GM19099 (cell line): ENCODE data around the gene UBE2L3.

Source experiments
- POLR2A ChIP-seq: IDR thresholded peaks from 3 replicates; pipeline ENCODE4 v1.6.1; 2011; ENCODE audit warnings: low read depth; ENCODE audit not compliant: insufficient read length; ENCODE audit errors: extremely low read depth

Gene UBE2L3

DNA sequence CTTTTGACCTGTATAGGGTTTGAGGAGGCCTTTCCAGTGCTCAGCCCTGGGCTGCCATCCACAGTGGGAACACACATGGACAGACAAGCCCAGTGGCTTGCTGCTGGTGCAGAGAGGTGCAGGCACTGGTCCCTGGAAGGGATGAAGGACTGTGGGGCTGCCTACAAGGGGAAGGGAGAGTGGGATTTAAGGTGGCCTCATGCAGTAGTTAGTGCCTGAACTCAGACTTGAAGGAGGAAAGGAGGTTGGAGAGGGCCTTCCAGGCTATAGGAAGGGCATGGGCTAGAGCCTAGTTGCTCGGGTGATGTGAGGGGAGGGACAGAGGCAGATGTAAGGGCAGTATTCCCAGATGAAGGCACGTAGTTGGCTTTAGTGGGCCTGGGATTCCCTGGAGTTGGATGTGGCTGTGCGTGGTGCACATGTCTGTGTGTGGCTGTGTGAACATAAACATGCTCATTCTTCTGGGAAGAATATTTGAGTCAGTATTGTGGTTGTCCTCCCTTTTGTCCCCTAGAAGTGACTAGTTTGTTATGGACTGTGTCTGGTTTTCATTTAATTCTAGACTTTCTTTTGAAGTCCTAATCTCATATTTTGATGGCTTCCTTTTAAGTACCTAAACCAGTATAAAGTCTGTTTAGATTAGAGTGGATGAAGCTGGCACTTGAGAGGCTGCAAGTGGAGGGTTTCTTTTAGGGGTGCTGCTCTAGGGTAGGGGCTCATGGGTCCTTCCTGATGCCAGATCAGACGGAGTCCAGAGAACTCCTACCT is 43.9 kb downstream of the UBE2L3 start:
- TF ChIP-seq POLR2A = no peak

DNA sequence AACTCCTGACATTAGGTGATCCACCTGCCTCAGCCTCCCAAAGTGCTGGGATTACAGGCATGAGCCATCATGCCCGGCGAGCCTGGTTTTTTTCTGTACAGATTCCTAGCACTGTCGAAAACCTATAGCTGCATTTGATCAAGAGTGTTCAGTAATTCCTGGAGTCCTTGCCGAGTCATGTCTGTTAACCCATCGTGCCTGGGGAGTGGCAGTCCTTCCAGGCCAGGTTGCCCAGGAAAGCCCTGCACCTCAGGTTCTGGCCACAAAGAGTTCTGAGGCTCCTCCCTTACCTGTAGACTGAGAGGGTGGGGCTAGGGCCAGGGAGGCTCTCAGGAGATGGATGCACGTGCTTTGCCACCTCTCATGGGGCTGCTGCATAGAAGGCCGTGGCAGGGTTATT is 45.3 kb downstream of the UBE2L3 start:
- no peak for TF ChIP-seq POLR2A

DNA sequence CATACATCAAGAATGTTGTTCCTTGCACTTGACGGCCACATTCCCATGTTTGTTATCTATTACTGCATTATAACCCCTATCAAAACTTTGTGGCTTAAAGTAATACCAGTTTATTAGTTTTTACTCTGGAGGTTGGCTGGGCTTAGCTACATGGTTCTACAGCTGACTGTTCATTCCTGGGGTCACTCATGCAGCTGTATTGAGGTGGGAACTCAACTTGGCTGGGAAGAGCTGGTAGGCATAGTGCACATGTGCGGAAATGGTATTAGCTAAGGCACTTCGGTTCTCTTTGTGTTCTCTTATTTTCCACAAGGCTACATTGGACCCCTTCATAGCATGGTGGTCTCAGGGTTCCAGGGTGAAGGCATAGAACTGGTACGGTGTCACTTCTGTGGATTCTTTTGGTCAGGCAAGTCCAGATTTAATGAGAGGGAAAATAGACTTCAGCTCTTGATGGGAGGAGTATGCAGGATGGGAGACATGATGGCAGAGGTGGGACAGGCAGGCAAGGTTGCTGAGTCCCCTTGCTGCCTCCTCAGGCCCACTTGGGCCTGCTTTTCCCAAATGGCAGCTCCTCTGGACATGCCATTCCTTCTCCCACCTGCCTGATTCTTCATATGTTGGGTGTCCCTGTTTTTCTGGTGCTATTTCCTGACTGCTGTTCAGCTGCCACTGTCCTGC is 46.2 kb downstream of the UBE2L3 start:
- TF ChIP-seq POLR2A = no peak

- no peak for TF ChIP-seq POLR2A
These were observed 48.2 kb downstream of the UBE2L3 start for GRCh38 chr22:21615731-21616130.

GRCh38 chr22:21621025-21621424 is 53.5 kb downstream of the UBE2L3 start:
- TF ChIP-seq POLR2A = no peak

- TF ChIP-seq POLR2A = no peak
These were observed 54.8 kb downstream of the UBE2L3 start for GRCh38 chr22:21622011-21622918.

DNA sequence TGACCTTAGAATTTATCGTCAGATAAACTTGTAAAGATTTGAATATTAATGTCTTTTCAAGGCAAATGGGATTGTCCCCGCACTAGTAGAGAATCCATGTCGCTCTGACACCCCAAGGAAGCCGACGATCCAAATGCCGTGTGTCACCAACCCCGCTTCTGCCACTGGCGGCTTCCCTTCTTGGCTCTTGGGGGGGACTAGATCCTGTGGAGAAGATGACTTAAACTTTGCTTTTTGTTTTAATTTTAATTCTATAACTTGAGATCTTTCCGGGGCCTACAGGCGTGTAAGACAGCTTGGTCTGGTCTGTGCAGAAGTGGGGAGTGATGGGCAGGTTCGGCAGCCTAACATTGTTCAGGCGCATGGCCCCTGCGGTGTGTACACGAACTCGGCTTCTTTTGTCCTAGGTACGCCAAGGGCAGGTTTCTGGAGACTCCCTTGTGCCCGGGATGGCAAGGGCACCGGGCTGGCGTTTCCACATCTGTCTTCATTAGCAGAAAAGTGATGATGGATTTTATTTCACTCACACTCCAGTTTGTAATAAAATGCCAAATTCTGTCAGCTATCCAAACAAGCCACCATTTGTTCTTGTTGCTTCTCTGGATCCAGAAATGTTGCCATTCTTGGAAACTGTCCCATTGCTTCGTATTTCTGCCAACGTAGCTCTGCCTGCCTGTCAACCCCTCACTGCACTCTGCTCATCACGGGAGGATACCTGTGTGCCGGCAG is 55.6 kb downstream of the UBE2L3 start:
- TF ChIP-seq POLR2A = no peak

GRCh38 chr22:21623648-21623970 is 56.1 kb downstream of the UBE2L3 start:
- no peak for TF ChIP-seq POLR2A

GRCh38 chr22:21624120-21624879 is 56.8 kb downstream of the UBE2L3 start:
- TF ChIP-seq POLR2A = no peak

GRCh38 chr22:21624880-21625791 is 57.6 kb downstream of the UBE2L3 start:
- TF ChIP-seq POLR2A = no peak

DNA sequence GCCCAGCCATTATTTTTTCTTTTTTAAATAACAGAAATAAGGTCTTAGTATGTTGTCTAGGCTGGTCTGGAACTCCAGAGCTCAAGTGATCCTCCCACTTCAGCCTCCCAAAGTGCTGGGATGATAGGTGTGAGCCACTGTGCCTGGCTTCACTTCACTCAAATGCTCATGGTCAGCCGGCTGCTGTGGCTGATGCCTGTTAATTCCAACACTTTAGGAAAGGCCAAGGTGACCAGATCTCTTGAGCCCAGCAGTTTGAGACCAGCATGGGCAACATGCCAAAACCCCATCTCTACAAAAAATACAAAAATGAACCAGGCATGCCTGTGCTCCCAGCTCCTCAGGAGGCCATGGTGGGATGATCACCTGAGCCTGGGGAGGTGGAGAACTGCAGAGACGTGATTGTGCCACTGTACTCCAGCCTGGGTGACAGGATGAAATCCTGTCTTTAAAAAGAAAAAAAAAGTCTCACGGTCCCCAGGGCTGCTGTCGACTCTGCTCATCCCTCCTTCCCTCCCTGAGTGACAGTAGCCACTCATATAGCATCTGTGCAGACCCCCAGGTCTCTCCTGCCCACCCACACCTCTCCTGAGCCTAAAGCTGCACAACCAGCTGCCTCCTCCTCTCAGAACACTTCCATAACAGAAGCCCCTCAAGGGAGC is 58.7 kb downstream of the UBE2L3 start:
- no peak for TF ChIP-seq POLR2A

- no peak for TF ChIP-seq POLR2A
These were observed 59.4 kb downstream of the UBE2L3 start for GRCh38 chr22:21626735-21627469.
